ENCODE results near the gene ABCA5. TPM values are rescaled to one million over a fixed set of nuclear protein-coding genes. Genes with fewer than 3 reads are reported as not detected.

ABCA5 gene, protein sequence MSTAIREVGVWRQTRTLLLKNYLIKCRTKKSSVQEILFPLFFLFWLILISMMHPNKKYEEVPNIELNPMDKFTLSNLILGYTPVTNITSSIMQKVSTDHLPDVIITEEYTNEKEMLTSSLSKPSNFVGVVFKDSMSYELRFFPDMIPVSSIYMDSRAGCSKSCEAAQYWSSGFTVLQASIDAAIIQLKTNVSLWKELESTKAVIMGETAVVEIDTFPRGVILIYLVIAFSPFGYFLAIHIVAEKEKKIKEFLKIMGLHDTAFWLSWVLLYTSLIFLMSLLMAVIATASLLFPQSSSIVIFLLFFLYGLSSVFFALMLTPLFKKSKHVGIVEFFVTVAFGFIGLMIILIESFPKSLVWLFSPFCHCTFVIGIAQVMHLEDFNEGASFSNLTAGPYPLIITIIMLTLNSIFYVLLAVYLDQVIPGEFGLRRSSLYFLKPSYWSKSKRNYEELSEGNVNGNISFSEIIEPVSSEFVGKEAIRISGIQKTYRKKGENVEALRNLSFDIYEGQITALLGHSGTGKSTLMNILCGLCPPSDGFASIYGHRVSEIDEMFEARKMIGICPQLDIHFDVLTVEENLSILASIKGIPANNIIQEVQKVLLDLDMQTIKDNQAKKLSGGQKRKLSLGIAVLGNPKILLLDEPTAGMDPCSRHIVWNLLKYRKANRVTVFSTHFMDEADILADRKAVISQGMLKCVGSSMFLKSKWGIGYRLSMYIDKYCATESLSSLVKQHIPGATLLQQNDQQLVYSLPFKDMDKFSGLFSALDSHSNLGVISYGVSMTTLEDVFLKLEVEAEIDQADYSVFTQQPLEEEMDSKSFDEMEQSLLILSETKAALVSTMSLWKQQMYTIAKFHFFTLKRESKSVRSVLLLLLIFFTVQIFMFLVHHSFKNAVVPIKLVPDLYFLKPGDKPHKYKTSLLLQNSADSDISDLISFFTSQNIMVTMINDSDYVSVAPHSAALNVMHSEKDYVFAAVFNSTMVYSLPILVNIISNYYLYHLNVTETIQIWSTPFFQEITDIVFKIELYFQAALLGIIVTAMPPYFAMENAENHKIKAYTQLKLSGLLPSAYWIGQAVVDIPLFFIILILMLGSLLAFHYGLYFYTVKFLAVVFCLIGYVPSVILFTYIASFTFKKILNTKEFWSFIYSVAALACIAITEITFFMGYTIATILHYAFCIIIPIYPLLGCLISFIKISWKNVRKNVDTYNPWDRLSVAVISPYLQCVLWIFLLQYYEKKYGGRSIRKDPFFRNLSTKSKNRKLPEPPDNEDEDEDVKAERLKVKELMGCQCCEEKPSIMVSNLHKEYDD (N-terminal part only)
- 4.3 TPM for polyA plus RNA-seq (2013, experiment 1 of 2)
- polyA plus RNA-seq (2013, experiment 2 of 2) = 3.9 TPM

DNA sequence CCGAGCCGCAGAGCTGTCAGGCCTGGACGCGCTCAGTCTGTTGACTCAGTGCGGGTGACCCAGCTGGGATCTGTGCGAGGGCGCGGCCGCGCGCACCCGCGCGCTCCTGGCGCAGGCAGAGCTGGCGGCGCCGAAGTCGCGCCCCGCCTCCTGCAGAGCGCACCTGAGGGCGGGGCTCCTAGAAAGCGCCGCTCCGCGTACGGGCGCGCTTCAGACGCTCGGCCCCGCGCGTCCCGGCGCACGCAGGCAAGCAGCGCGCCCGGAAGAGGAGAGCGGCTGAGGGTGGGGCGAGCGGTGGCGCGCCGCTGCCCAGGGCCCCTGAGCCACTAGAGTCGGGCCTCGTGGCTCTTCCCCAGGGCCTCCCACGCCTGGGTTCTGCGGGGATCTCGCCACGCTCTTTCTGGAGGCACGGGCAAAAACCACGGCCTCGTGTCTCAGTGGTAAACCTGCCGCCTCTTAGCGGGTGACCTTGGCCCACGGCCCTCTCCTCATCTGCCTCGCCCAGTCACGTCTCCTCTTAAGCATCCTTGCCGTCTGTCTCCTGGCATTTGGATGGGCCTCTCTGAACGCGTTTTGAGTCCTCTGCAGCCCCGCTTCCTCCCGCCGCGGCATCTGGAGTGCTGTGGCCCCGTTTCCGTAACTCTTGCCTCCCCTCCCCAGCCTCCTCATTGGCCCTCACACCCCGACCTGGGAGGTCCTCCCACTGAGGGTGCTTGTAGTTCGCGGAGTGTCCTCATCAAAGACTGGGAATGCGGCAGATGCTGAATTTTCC, at the start of gene ABCA5:
Gene ABCA5, minus strand, starts transcription at position 74 of the 772 bp plus-strand sequence. CDS start 12,718 bp downstream, outside the sequence.
- Histone ChIP-seq H3K27me3 (ENCODE audit: control insufficient read depth in 1 of 2, insufficient read depth in 1 of 2, low read length in 2 of 2) (no peaks in the 10 kb centered on the region), H3K14ac (ENCODE audit: low read length in 2 of 2) (peak within 1 kb of the TSS in 1 of 2 experiments; percentile 68), H3K27ac (ENCODE audit: low read length, poor library complexity, severe bottlenecking) (peak within 1 kb of the TSS; percentile 65), H3K4me2 (ENCODE audit: low read length, poor library complexity, severe bottlenecking) (peak within 1 kb of the TSS; percentile 97), H3K9ac (ENCODE audit: low read length) (peak within 1 kb of the TSS; percentile 90), H3K4me3 (ENCODE audit: insufficient read depth in 1 of 2, low read depth in 1 of 2, low read length in 2 of 2) (peak within 1 kb of the TSS; percentile 69 to 89), H3K4ac (ENCODE audit: low read depth in 1 of 2, low read length in 2 of 2) (peak within 1 kb of the TSS; percentile 46 to 71), H2BK15ac (ENCODE audit: low read depth, poor library complexity, severe bottlenecking) (peak within 1 kb of the TSS; percentile 15), H3K36me3 (ENCODE audit: control insufficient read depth in 1 of 2, insufficient read depth in 2 of 2, low read depth in 1 of 2, low read length in 2 of 2) (no peaks in the 10 kb centered on the region), H2AFZ (ENCODE audit: low read depth, low read length) (peak within 1 kb of the TSS; percentile 72), H3K79me1 (replicated peaks; ENCODE audit: low read length, poor library complexity, severe bottlenecking) (peaks cover 11% of the 10 kb centered on the region), H2AK5ac (ENCODE audit: low read length, severe bottlenecking) (no peak within 1 kb of the TSS), H4K8ac (ENCODE audit: low read length) (peak within 1 kb of the TSS; percentile 81), H2BK120ac (ENCODE audit: low read depth, low read length) (no peak within 1 kb of the TSS), H3K9me3 (ENCODE audit: control insufficient read depth, low read length) (no peaks in the 10 kb centered on the region), H2BK12ac (ENCODE audit: low read length in 2 of 2) (peak within 1 kb of the TSS in 1 of 2 experiments; percentile 37), H4K91ac (ENCODE audit: low read length) (peak within 1 kb of the TSS; percentile 95), H3K18ac (ENCODE audit: low read depth in 1 of 2, low read length in 2 of 2) (peak within 1 kb of the TSS; percentile 67 to 85), H2BK5ac (ENCODE audit: low read depth, low read length, poor library complexity, severe bottlenecking) (no peak within 1 kb of the TSS), H3K4me1 (ENCODE audit: control insufficient read depth, insufficient read depth, low read depth, low read length) (peaks cover 6% of the 10 kb centered on the region), H3K23ac (ENCODE audit: low read length in 2 of 2) (no peak within 1 kb of the TSS)
- 5% methylated on average over 55 of the region's 74 CpGs for WGBS
- DNase-seq = peak; percentile 84

DNA sequence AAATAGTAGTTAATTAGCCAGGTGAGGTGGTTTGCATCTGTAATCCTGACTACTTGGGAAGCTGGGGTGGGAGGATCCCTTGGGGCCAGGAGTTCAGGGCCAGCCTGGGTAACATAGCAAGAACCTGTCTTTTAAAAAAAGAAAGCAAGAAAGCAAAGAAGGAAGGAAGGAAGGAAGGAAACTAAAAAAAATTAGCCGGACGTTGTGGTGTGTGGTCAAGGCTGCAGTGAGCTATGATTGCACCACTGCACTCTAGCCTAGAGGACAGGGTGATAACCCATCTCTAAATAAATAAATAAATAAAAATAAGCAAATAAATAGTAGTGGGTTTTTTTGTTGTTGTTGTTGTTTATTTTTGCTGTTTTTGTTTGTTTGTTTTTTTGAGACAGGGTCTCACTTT, 48.3 kb upstream of the ABCA5 start:
- H2BK120ac ChIP-seq (ENCODE audit: low read depth, low read length) = no peak overlapping the region
- no peaks in the 10 kb centered on the region for H3K79me1 ChIP-seq (replicated peaks; ENCODE audit: low read length, poor library complexity, severe bottlenecking)
- no peak overlapping the region for H2AK5ac ChIP-seq (ENCODE audit: low read length, severe bottlenecking)
- no peak overlapping the region for H4K91ac ChIP-seq (ENCODE audit: low read length)
- no peak overlapping the region for H3K14ac ChIP-seq (ENCODE audit: low read length in 2 of 2)
- no peaks in the 10 kb centered on the region for H3K4me1 ChIP-seq (ENCODE audit: control insufficient read depth, insufficient read depth, low read depth, low read length)
- H2BK5ac ChIP-seq (ENCODE audit: low read depth, low read length, poor library complexity, severe bottlenecking) = no peak overlapping the region
- H3K9ac ChIP-seq (ENCODE audit: low read length) = no peak overlapping the region
- 89% methylated on average over 2 of the region's 2 CpGs for WGBS
- H3K4me2 ChIP-seq (ENCODE audit: low read length, poor library complexity, severe bottlenecking) = no peak overlapping the region
- no peak overlapping the region for H2BK15ac ChIP-seq (ENCODE audit: low read depth, poor library complexity, severe bottlenecking)
- no peak overlapping the region for H3K23ac ChIP-seq (ENCODE audit: low read length in 2 of 2)
- no peaks in the 10 kb centered on the region for H3K9me3 ChIP-seq (ENCODE audit: control insufficient read depth, low read length)
- no peak overlapping the region for H2AFZ ChIP-seq (ENCODE audit: low read depth, low read length)
- H3K4ac ChIP-seq (ENCODE audit: low read depth in 1 of 2, low read length in 2 of 2) = no peak overlapping the region
- no peak overlapping the region for H2BK12ac ChIP-seq (ENCODE audit: low read length in 2 of 2)
- H3K27ac ChIP-seq (ENCODE audit: low read length, poor library complexity, severe bottlenecking) = no peak overlapping the region
- no peak for DNase-seq
- no peak overlapping the region for H3K4me3 ChIP-seq (ENCODE audit: insufficient read depth in 1 of 2, low read depth in 1 of 2, low read length in 2 of 2)
- H3K36me3 ChIP-seq (ENCODE audit: control insufficient read depth in 1 of 2, insufficient read depth in 2 of 2, low read depth in 1 of 2, low read length in 2 of 2) = no peaks in the 10 kb centered on the region
- no peaks in the 10 kb centered on the region for H3K27me3 ChIP-seq (ENCODE audit: control insufficient read depth in 1 of 2, insufficient read depth in 1 of 2, low read length in 2 of 2)
- H4K8ac ChIP-seq (ENCODE audit: low read length) = no peak overlapping the region
- no peak overlapping the region for H3K18ac ChIP-seq (ENCODE audit: low read depth in 1 of 2, low read length in 2 of 2)

DNA sequence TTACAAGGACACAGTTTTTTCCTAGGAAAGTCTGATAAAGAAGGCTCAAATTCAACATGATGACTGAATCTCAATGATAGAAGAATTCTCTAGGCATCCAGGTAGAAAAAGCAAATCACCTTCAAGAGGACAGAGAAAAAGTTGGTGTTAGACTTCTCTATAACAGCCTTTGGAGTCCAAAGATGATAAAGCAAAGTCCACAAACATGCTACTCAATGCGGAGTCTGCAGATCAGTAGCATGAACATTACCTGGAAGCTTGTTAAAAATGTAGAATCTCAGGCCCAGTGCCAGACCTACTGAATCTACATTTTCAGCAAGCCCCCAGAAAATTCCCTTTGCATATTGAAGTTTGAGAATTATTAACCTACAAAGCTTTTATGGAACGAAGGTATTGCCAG, 46.1 kb upstream of the ABCA5 start:
- WGBS = 100% methylated on average over 1 of the region's 2 CpGs

More for the DNA sequence above, 46.1 kb upstream of the ABCA5 start:
- Histone ChIP-seq H3K4ac (ENCODE audit: low read depth in 1 of 2, low read length in 2 of 2) (no peak overlapping the region), H2AK5ac (ENCODE audit: low read length, severe bottlenecking) (no peak overlapping the region), H3K14ac (ENCODE audit: low read length in 2 of 2) (no peak overlapping the region), H2BK120ac (ENCODE audit: low read depth, low read length) (no peak overlapping the region), H3K36me3 (ENCODE audit: control insufficient read depth in 1 of 2, insufficient read depth in 2 of 2, low read depth in 1 of 2, low read length in 2 of 2) (no peaks in the 10 kb centered on the region), H2BK5ac (ENCODE audit: low read depth, low read length, poor library complexity, severe bottlenecking) (no peak overlapping the region), H3K23ac (ENCODE audit: low read length in 2 of 2) (no peak overlapping the region), H3K79me1 (replicated peaks; ENCODE audit: low read length, poor library complexity, severe bottlenecking) (no peaks in the 10 kb centered on the region), H2BK12ac (ENCODE audit: low read length in 2 of 2) (no peak overlapping the region), H3K4me3 (ENCODE audit: insufficient read depth in 1 of 2, low read depth in 1 of 2, low read length in 2 of 2) (no peak overlapping the region), H3K9me3 (ENCODE audit: control insufficient read depth, low read length) (no peaks in the 10 kb centered on the region), H3K4me2 (ENCODE audit: low read length, poor library complexity, severe bottlenecking) (no peak overlapping the region), H4K91ac (ENCODE audit: low read length) (no peak overlapping the region), H3K18ac (ENCODE audit: low read depth in 1 of 2, low read length in 2 of 2) (no peak overlapping the region), H3K4me1 (ENCODE audit: control insufficient read depth, insufficient read depth, low read depth, low read length) (no peaks in the 10 kb centered on the region), H3K27me3 (ENCODE audit: control insufficient read depth in 1 of 2, insufficient read depth in 1 of 2, low read length in 2 of 2) (no peaks in the 10 kb centered on the region), H4K8ac (ENCODE audit: low read length) (no peak overlapping the region), H2AFZ (ENCODE audit: low read depth, low read length) (no peak overlapping the region), H3K9ac (ENCODE audit: low read length) (no peak overlapping the region), H3K27ac (ENCODE audit: low read length, poor library complexity, severe bottlenecking) (no peak overlapping the region), H2BK15ac (ENCODE audit: low read depth, poor library complexity, severe bottlenecking) (no peak overlapping the region)
- DNase-seq = no peak

All from mesenchymal stem cell (in vitro differentiated cells and primary cell).